Stimulated activated naive B cell treated with anti-CD40 and anti-IgM and Interleukin-4, amounts not matched to agents 10 μg/mL and 1 μg/mL and 100 μg/mL, for 72 hours (primary cell): ENCODE data around the gene ALAS1.

Source experiments
- ATAC-seq, 2 donors: fragments of 150-1000 bp; cut with Tn5 transposase; replicated peaks; 2 replicates each; pipeline ENCODE4 v1.10.0; 2021; ENCODE audit warnings: moderate library complexity in 1 of 2
- DNase-seq: peaks from one replicate; pipeline ENCODE4 v3.0.0; 2021
- H3K27ac Mint-ChIP-seq: one replicate; pipeline ENCODE4 v1.8.0; 2022; ENCODE audit warnings: mild to moderate bottlenecking, mixed read lengths
- H3K27me3 Mint-ChIP-seq, 2 donors: one replicate each; pipeline ENCODE4 v1.8.0; 2022; ENCODE audit warnings: mixed read lengths in 2 of 2
- H3K36me3 Mint-ChIP-seq, 2 donors: one replicate each; pipeline ENCODE4 v1.8.0; 2022; ENCODE audit warnings: mixed read lengths in 2 of 2, mild to moderate bottlenecking in 1 of 2
- H3K4me1 Mint-ChIP-seq, 2 donors: one replicate each; pipeline ENCODE4 v1.8.0; 2022; ENCODE audit warnings: mixed read lengths in 2 of 2, mild to moderate bottlenecking in 1 of 2
- H3K4me3 Mint-ChIP-seq, 2 donors: one replicate each; pipeline ENCODE4 v1.8.0; 2022; ENCODE audit warnings: mild to moderate bottlenecking in 2 of 2, mixed read lengths in 2 of 2, moderate library complexity in 1 of 2
- H3K9me3 Mint-ChIP-seq, 2 donors: one replicate each; pipeline ENCODE4 v1.8.0; 2022; ENCODE audit warnings: mixed read lengths in 2 of 2, mild to moderate bottlenecking in 1 of 2

The ALAS1 gene

DNA sequence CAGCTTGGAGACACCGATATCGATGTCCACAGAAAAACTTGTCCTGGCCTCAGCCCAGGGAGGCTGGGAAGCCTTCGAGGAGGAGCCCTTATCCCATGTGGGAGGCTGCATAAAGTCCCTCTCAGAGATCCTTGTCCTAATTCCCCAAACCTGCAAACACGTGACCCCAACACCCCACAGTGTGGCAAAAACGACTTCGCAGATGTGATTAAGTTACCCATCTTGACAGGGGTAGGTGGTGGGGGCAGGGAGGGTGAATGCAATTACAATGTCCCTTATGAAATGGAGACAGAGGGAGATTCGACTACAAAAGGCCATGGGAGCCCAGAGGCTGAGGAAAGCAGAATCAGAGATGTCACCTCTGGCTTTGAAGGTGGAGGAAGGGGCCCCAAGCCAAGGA lies 29.8 kb downstream of the ALAS1 start:
- no peaks in the 10 kb centered on the region for H3K9me3 Mint-ChIP-seq
- H3K4me1 Mint-ChIP-seq, result peaks cover 51 to 78% of the 10 kb centered on the region in 2 donors
- no peaks in the 10 kb centered on the region for H3K27me3 Mint-ChIP-seq
- H3K4me3 Mint-ChIP-seq, result no peak overlapping the region
- DNase-seq (no peak), ATAC-seq (no peak)
- H3K27ac Mint-ChIP-seq, result no peak overlapping the region
- H3K36me3 Mint-ChIP-seq, result peaks cover 44 to 59% of the 10 kb centered on the region in 2 donors

DNA sequence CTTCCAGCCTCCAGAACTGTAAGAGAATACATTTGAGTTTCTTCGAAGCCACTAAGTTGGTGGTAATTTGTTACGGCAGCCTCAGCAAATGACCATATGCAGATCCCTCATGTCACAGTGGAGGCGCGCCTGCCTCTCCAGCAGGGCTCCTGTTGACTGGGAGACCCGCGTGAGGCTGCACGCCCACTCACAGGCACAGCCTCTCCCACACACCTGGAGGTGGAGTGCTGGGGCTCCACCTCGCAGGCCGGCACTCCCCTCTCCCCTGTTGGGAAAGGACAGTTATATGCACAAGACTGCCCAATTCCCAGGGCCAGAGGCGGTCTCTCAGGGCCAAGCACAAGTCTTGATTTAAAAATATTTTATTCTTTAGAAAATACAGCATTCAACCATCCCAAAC lies 30.3 kb downstream of the ALAS1 start:
- Mint-ChIP-seq H3K9me3 (no peaks in the 10 kb centered on the region), H3K36me3 (peaks cover 39 to 54% of the 10 kb centered on the region in 2 donors), H3K27ac (no peak overlapping the region), H3K27me3 (no peaks in the 10 kb centered on the region), H3K4me1 (peaks cover 46 to 78% of the 10 kb centered on the region in 2 donors), H3K4me3 (no peak overlapping the region)
- DNase-seq (no peak), ATAC-seq (no peak)

DNA sequence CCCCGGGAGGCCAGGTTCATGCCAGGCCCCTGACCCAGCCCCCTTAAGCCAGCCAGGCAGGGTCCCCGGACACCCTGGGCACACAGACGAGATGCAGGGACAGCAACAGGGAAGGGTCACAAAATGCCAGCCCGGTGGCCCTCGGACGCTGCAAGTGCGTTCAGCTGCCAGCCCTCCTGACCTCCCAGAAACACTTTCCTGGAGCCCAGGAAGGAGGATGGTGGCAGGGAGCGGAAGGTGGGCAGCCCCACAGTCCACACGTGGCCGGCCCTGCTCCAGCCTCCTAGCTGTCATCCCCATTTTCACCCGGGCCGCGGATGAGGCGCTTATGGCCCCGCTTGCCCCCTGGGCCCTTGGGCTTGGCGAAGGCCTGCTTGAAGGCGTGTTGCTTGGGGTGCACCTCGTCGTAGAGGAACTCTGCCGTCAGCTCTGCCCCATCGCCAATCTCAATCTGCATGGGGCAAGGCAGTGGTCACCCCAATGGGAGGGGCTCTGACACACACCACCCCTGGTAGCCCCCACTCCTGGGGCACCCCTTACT lies 30.9 kb downstream of the ALAS1 start:
- Mint-ChIP-seq H3K9me3 (no peaks in the 10 kb centered on the region), H3K27ac (no peak overlapping the region), H3K36me3 (peaks cover 39 to 52% of the 10 kb centered on the region in 2 donors), H3K4me1 (peaks cover 40 to 78% of the 10 kb centered on the region in 2 donors), H3K27me3 (no peaks in the 10 kb centered on the region), H3K4me3 (no peak overlapping the region)
- DNase-seq, result no peak
- ATAC-seq, result no peak

DNA sequence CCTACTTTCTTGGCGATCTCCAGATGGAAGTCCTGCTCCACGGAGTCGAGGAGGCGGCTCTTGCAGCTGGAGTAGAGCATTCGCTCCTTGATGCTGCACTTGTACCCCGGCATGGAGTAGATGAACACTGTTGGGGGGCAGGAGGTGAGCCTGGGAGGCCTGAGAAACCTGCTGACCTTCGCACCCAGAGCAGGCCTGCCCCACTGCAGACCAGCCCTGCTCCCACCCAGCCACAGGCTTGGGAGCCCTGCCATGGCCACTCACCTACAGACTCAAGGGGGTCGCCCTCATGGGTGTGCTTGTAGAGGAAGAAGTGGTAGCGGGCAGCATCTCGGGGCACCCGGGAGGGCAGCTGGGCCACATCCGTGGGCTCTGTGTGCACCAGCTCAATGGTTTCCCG lies 31.7 kb downstream of the ALAS1 start:
- H3K27me3 Mint-ChIP-seq, result no peaks in the 10 kb centered on the region
- peaks cover 42 to 49% of the 10 kb centered on the region in 2 donors for H3K36me3 Mint-ChIP-seq
- H3K4me1 Mint-ChIP-seq, result peaks cover 32 to 78% of the 10 kb centered on the region in 2 donors
- no peak overlapping the region for H3K27ac Mint-ChIP-seq
- ATAC-seq (no peak), DNase-seq (no peak)
- H3K9me3 Mint-ChIP-seq, result no peaks in the 10 kb centered on the region
- no peak overlapping the region for H3K4me3 Mint-ChIP-seq

DNA sequence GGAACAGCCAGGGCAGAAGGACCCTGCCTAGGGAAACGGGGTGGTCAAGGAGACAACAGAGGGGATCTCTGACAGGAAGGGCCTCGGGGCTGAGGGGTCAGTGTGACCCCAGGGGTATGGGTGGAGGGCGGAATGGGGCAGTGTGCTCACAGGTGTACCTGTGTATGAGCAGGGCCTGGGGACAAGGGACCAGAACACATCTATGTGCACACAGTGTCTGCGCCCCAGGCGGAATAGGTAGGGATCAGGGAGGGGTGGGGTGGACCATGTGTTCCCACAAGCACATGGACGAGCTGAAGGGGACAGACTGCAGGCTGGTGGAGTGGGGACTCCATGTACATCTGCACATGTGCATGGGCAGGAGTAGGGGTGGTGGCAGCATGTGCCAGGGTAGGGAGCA lies 32.5 kb downstream of the ALAS1 start:
- DNase-seq, result no peak
- no peaks in the 10 kb centered on the region for H3K27me3 Mint-ChIP-seq
- H3K4me3 Mint-ChIP-seq, result no peak overlapping the region
- no peak for ATAC-seq
- peaks cover 31 to 78% of the 10 kb centered on the region in 2 donors for H3K4me1 Mint-ChIP-seq
- no peaks in the 10 kb centered on the region for H3K9me3 Mint-ChIP-seq
- peak overlapping the region; percentile 51 for H3K27ac Mint-ChIP-seq
- H3K36me3 Mint-ChIP-seq, result peaks cover 43 to 48% of the 10 kb centered on the region in 2 donors

GRCh38 chr3:52230889-52231499 lies 33.0 kb downstream of the ALAS1 start:
- H3K27me3 Mint-ChIP-seq, result no peaks in the 10 kb centered on the region
- no peaks in the 10 kb centered on the region for H3K9me3 Mint-ChIP-seq
- ATAC-seq, result no peak
- peaks cover 30 to 78% of the 10 kb centered on the region in 2 donors for H3K4me1 Mint-ChIP-seq
- H3K4me3 Mint-ChIP-seq, result peak overlapping the region in 1 of 2 donors; percentile 32
- DNase-seq, result no peak
- peak overlapping the region; percentile 77 for H3K27ac Mint-ChIP-seq
- H3K36me3 Mint-ChIP-seq, result peaks cover 45 to 50% of the 10 kb centered on the region in 2 donors

DNA sequence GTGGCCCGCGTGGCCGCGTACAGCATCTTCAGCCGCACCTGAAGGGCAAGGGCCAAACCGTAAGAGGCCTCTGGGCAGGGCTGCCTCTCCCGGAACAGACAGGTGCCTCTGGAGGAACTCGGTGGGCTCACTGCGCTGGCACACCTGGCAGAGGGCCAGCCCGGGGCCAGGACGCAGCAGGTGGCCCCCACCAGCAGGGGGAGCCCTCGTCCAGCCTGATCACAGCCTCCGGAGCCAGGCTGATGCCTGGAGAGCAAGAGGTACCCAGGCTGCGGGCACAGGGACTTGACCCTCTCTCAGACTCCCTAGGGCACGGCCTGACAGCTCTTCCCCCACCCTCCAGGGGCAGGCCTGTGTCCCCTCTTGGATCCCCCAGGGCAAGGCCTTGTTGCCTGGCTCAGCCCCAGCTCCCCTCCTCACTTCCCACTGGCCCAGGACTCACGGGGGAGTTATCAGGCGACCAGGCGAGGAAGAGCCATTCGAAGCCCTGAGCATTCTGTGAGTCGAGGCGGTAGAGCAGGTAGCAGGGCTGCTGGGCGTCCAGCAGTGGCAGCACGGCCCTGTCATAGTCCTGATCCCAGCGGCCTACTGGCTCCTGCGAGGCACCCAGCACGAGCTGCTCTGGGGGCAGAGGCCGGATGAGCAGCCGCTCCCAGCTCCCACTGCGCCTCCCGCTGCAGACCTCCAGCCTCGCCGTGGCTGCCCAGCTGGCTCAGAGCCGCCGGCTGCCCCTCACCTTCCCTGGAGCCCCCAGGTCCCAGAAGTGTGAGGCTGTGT lies 33.7 kb downstream of the ALAS1 start:
- peak; percentile 88 to 90 for ATAC-seq
- peaks cover 29 to 78% of the 10 kb centered on the region in 2 donors for H3K4me1 Mint-ChIP-seq
- H3K9me3 Mint-ChIP-seq, result no peaks in the 10 kb centered on the region
- H3K27me3 Mint-ChIP-seq, result no peaks in the 10 kb centered on the region
- DNase-seq, result peak; percentile 69
- peak overlapping the region; percentile 33 to 59 for H3K4me3 Mint-ChIP-seq
- H3K36me3 Mint-ChIP-seq, result peaks cover 48 to 54% of the 10 kb centered on the region in 2 donors
- peak overlapping the region; percentile 77 for H3K27ac Mint-ChIP-seq

- H3K4me1 Mint-ChIP-seq, result peaks cover 31 to 78% of the 10 kb centered on the region in 2 donors
These were observed 34.5 kb downstream of the ALAS1 start for GRCh38 chr3:52232279-52233107.

GRCh38 chr3:52233108-52233591 lies 35.2 kb downstream of the ALAS1 start:
- no peak for ATAC-seq
- H3K36me3 Mint-ChIP-seq, result peaks cover 44 to 51% of the 10 kb centered on the region in 2 donors
- H3K4me1 Mint-ChIP-seq, result peaks cover 34 to 78% of the 10 kb centered on the region in 2 donors
- no peak for DNase-seq
- H3K9me3 Mint-ChIP-seq, result no peaks in the 10 kb centered on the region
- no peak overlapping the region for H3K27ac Mint-ChIP-seq
- no peak overlapping the region for H3K4me3 Mint-ChIP-seq
- no peaks in the 10 kb centered on the region for H3K27me3 Mint-ChIP-seq

More at GRCh38 chr3:52232279-52233107, 34.5 kb downstream of the ALAS1 start:
- Mint-ChIP-seq H3K36me3 (peaks cover 46 to 55% of the 10 kb centered on the region in 2 donors), H3K27ac (peak overlapping the region; percentile 81), H3K27me3 (no peaks in the 10 kb centered on the region), H3K4me3 (peak overlapping the region in 1 of 2 donors; percentile 36), H3K9me3 (no peaks in the 10 kb centered on the region)
- DNase-seq (no peak), ATAC-seq (no peak)

GRCh38 chr3:52233968-52234367 lies 36.0 kb downstream of the ALAS1 start:
- no peaks in the 10 kb centered on the region for H3K27me3 Mint-ChIP-seq
- peaks cover 36 to 81% of the 10 kb centered on the region in 2 donors for H3K4me1 Mint-ChIP-seq
- DNase-seq (no peak), ATAC-seq (no peak)
- peak overlapping the region; percentile 62 for H3K27ac Mint-ChIP-seq
- H3K4me3 Mint-ChIP-seq, result no peak overlapping the region
- H3K9me3 Mint-ChIP-seq, result no peaks in the 10 kb centered on the region
- H3K36me3 Mint-ChIP-seq, result peaks cover 44 to 54% of the 10 kb centered on the region in 2 donors

GRCh38 chr3:52234516-52235447 lies 36.8 kb downstream of the ALAS1 start:
- H3K4me3 Mint-ChIP-seq, result no peak overlapping the region
- H3K9me3 Mint-ChIP-seq, result no peaks in the 10 kb centered on the region
- H3K27me3 Mint-ChIP-seq, result no peaks in the 10 kb centered on the region
- ATAC-seq (no peak), DNase-seq (no peak)
- H3K27ac Mint-ChIP-seq, result peak overlapping the region; percentile 62
- peaks cover 41 to 52% of the 10 kb centered on the region in 2 donors for H3K36me3 Mint-ChIP-seq
- H3K4me1 Mint-ChIP-seq, result peaks cover 38 to 88% of the 10 kb centered on the region in 2 donors

DNA sequence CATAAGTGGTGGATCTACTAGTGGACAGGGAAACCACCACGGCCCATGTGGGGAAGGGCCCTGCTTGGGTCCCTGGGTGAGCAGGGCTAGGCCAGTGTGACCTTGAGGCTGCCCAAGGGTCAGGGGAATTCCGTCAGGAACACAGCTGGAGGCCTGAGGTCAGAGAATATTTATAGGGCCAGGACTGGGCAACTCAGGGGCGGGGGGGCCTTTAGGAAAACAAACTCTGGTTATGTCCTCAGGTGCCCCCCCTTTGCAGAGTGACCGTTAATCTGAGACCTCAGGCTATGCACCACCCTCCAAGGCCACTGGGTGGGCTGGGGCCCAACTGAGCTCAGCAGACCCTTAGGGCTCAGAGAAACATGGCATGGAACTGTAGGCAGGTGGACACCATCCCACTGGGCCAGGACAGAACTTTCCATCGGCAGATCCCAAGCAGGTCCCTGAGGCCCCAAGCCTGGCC lies 38.5 kb downstream of the ALAS1 start:
- Mint-ChIP-seq H3K36me3 (peaks cover 33 to 52% of the 10 kb centered on the region in 2 donors), H3K27me3 (no peaks in the 10 kb centered on the region), H3K9me3 (no peaks in the 10 kb centered on the region), H3K27ac (peak overlapping the region; percentile 60), H3K4me1 (peaks cover 48 to 95% of the 10 kb centered on the region in 2 donors), H3K4me3 (peak overlapping the region; percentile 36 to 46)
- no peak for ATAC-seq
- DNase-seq, result no peak
